H1 (cell line): Measurements from ENCODE around the gene ARHGAP28. TPM values are rescaled to one million over a fixed set of nuclear protein-coding genes. Genes with fewer than 3 reads are reported as not detected.
A peak's percentile ranks its signal among the peaks of the same experiment; 100 is the strongest.

Experiments
- CTCF ChIA-PET: fragments of 300-600 bp; sonication (Branson Sonifier 250); formaldehyde crosslinking; loops from one replicate; lab custom pipeline; 2021; ENCODE audit not compliant: partially characterized antibody; lab: Charles Lee
- POLR2A ChIA-PET: fragments of 300-600 bp; sonication (Branson Sonifier 250); formaldehyde crosslinking; loops from one replicate; lab custom pipeline; 2021; ENCODE audit warnings: inconsistent platforms; ENCODE audit not compliant: partially characterized antibody; lab: Charles Lee
- DNase-seq, 2 experiments: peaks; one replicate each; pipeline versions ENCODE4 v3.0.0 to v3.0.0-alpha.2; 2010 to 2022; ENCODE audit warnings: low spot score in 2 of 2, low read depth in 1 of 2, mixed read lengths in 1 of 2
- FAIRE-seq: peaks from 2 replicates; lab custom pipeline; 2011; peaks lifted over from hg19 to GRCh38; lab: Jason Lieb, UNC
- H2AFZ ChIP-seq: 2 replicates; pipeline ENCODE4 v1.8.1; 2012; ENCODE audit warnings: low read length, inconsistent platforms
- H2AK5ac ChIP-seq: 2 replicates; pipeline ENCODE4 v1.6.1; 2013; ENCODE audit warnings: low read depth, low read length
- H2BK120ac ChIP-seq: replicated peaks from 2 replicates; pipeline ENCODE3; 2013; ENCODE audit warnings: low read depth, low read length, inconsistent platforms
- H2BK12ac ChIP-seq: 2 replicates; pipeline ENCODE4 v1.6.1; 2013; ENCODE audit warnings: low read depth, low read length
- H2BK15ac ChIP-seq: 2 replicates; pipeline ENCODE4 v1.6.1; 2013; ENCODE audit warnings: low read length
- H2BK20ac ChIP-seq: 2 replicates; pipeline ENCODE4 v1.6.1; 2013; ENCODE audit warnings: low read length
- H2BK5ac ChIP-seq: 2 replicates; pipeline ENCODE4 v1.6.1; 2013; ENCODE audit warnings: low read depth, low read length
- H3K14ac ChIP-seq: 2 replicates; pipeline ENCODE4 v1.6.1; 2013; ENCODE audit warnings: inconsistent platforms; ENCODE audit not compliant: insufficient read length
- H3K18ac ChIP-seq: 2 replicates; pipeline ENCODE4 v1.6.1; 2013; ENCODE audit warnings: low read length; ENCODE audit errors: extremely low read depth
- H3K23ac ChIP-seq: 2 replicates; pipeline ENCODE4 v1.6.1; 2013; ENCODE audit warnings: inconsistent platforms; ENCODE audit not compliant: insufficient read length
- H3K23me2 ChIP-seq: 2 replicates; pipeline ENCODE4 v1.6.1; 2013; ENCODE audit warnings: low read depth, low read length
- H3K27ac ChIP-seq: 2 replicates; pipeline ENCODE4 v1.6.1; 2011; ENCODE audit warnings: low read depth, low read length, inconsistent platforms
- H3K27me3 ChIP-seq, 4 experiments: replicated peaks in 1 of 4; 1 replicate in 1 of 4; 2 replicates in 3 of 4; pipeline versions ENCODE4 v1.6.1 to v1.8.1; 2011 to 2013; ENCODE audit warnings: low read length in 3 of 4, mild to moderate bottlenecking in 3 of 4, inconsistent platforms in 2 of 4, mixed read lengths in 2 of 4, moderate library complexity in 1 of 4; ENCODE audit not compliant: control insufficient read depth in 3 of 4, insufficient read depth in 3 of 4; ENCODE audit errors: extremely low read depth in 1 of 4
- H3K36me3 ChIP-seq, 4 experiments: 2 replicates each; pipeline versions ENCODE4 v1.6.1 to v1.8.1; 2011 to 2013; ENCODE audit warnings: mild to moderate bottlenecking in 4 of 4, low read length in 3 of 4, moderate library complexity in 2 of 4, control low read depth in 1 of 4, inconsistent platforms in 1 of 4; ENCODE audit not compliant: insufficient read depth in 4 of 4, control insufficient read depth in 2 of 4
- H3K4ac ChIP-seq: replicated peaks from 2 replicates; pipeline ENCODE3; 2013; ENCODE audit warnings: low read length, low read depth, mixed read lengths, inconsistent platforms; ENCODE audit not compliant: insufficient read length
- H3K4me1 ChIP-seq, 4 experiments: replicated peaks in 1 of 4; 1 replicate in 1 of 4; 2 replicates in 3 of 4; pipeline versions ENCODE4 v1.6.1 to v1.8.1; 2011 to 2013; ENCODE audit warnings: low read length in 3 of 4, inconsistent platforms in 2 of 4, mixed read lengths in 1 of 4; ENCODE audit not compliant: insufficient read depth in 4 of 4, control insufficient read depth in 3 of 4
- H3K4me2 ChIP-seq, 2 experiments: 2 replicates each; pipeline versions ENCODE4 v1.6.1 to v1.8.1; 2011 to 2013; ENCODE audit warnings: low read depth in 2 of 2, low read length in 2 of 2, control low read depth in 1 of 2, inconsistent platforms in 1 of 2, mild to moderate bottlenecking in 1 of 2; ENCODE audit not compliant: insufficient read depth in 1 of 2
- H3K4me3 ChIP-seq, 4 experiments: fragments of 200-600, 300-600 bp in 1 of 4; sonication (generic), shearing (Covaris generic), sonication (Bioruptor Twin) in 1 of 4; 2 replicates each; pipeline versions ENCODE4 v1.5.1 to v1.8.1; 2011 to 2016; ENCODE audit warnings: low read length in 4 of 4, low read depth in 3 of 4, control low read depth in 2 of 4, inconsistent platforms in 2 of 4, mild to moderate bottlenecking in 2 of 4, mixed read lengths in 1 of 4, moderate library complexity in 1 of 4; ENCODE audit not compliant: insufficient read depth in 2 of 4; ENCODE audit errors: extremely low read depth in 1 of 4
- H3K56ac ChIP-seq: replicated peaks from 2 replicates; pipeline ENCODE3; 2013; ENCODE audit warnings: low read depth, mild to moderate bottlenecking, mixed read lengths, low read length, inconsistent platforms; ENCODE audit not compliant: insufficient read length
- H3K79me1 ChIP-seq: 2 replicates; pipeline ENCODE4 v1.6.1; 2013; ENCODE audit warnings: low read depth, low read length, control low read depth
- H3K79me2 ChIP-seq, 2 experiments: 2 replicates each; pipeline versions ENCODE4 v1.6.1 to v1.8.1; 2012 to 2013; ENCODE audit warnings: low read length in 2 of 2, mild to moderate bottlenecking in 2 of 2, inconsistent platforms in 1 of 2; ENCODE audit not compliant: insufficient read depth in 2 of 2, control insufficient read depth in 1 of 2
- H3K9ac ChIP-seq, 4 experiments: replicated peaks in 1 of 4; 1 replicate in 1 of 4; 2 replicates in 3 of 4; pipeline versions ENCODE4 v1.6.1 to v1.8.1; 2011 to 2013; ENCODE audit warnings: low read depth in 3 of 4, low read length in 3 of 4, control low read depth in 2 of 4, mild to moderate bottlenecking in 2 of 4, moderate library complexity in 2 of 4, inconsistent platforms in 1 of 4; ENCODE audit errors: extremely low read depth in 1 of 4
- H3K9me3 ChIP-seq, 2 experiments: 2 replicates each; pipeline versions ENCODE4 v1.6.1 to v1.8.1; 2012 to 2013; ENCODE audit warnings: mild to moderate bottlenecking in 2 of 2, moderate library complexity in 2 of 2, control low read depth in 1 of 2, inconsistent platforms in 1 of 2, low read depth in 1 of 2, low read length in 1 of 2, mixed read lengths in 1 of 2; ENCODE audit not compliant: insufficient read depth in 2 of 2
- H4K20me1 ChIP-seq, 2 experiments: replicated peaks in 1 of 2; 2 replicates each; pipeline versions ENCODE3 to v1.8.1; 2011 to 2013; ENCODE audit warnings: inconsistent platforms in 2 of 2, low read length in 2 of 2, mild to moderate bottlenecking in 1 of 2; ENCODE audit not compliant: insufficient read depth in 2 of 2, control insufficient read depth in 1 of 2
- H4K5ac ChIP-seq: 2 replicates; pipeline ENCODE4 v1.6.1; 2013; ENCODE audit warnings: low read length, low read depth, mixed read lengths, inconsistent platforms; ENCODE audit not compliant: insufficient read length
- H4K8ac ChIP-seq: 2 replicates; pipeline ENCODE4 v1.8.0; 2013; ENCODE audit warnings: mild to moderate bottlenecking, moderate library complexity, low read length, inconsistent platforms; ENCODE audit not compliant: insufficient read depth; ENCODE audit errors: extremely low read depth
- H4K91ac ChIP-seq: replicated peaks from 2 replicates; pipeline ENCODE3; 2013; ENCODE audit warnings: low read length, mixed read lengths, inconsistent platforms; ENCODE audit not compliant: insufficient read length
- BRCA1 ChIP-seq: IDR thresholded peaks from 2 replicates; pipeline ENCODE4 v1.6.1; 2012; ENCODE audit warnings: low read depth, low read length, improper control_type of control experiment
- CHD1 ChIP-seq: IDR thresholded peaks from 2 replicates; pipeline ENCODE4 v1.6.1; 2012; ENCODE audit warnings: low read depth, low read length, improper control_type of control experiment
- E2F6 ChIP-seq: IDR thresholded peaks from 2 replicates; pipeline ENCODE4 v1.6.1; 2012; ENCODE audit warnings: inconsistent platforms
- EP300 ChIP-seq, 2 experiments: IDR thresholded peaks; 1 replicate in 1 of 2; 2 replicates in 1 of 2; pipeline ENCODE4 v1.6.1; 2011 to 2012; ENCODE audit warnings: low read depth in 2 of 2, low read length in 2 of 2, mild to moderate bottlenecking in 2 of 2, borderline replicate concordance in 1 of 2, inconsistent platforms in 1 of 2, moderate library complexity in 1 of 2
- EZH2 ChIP-seq: fragments of 200-600 bp; sonication (generic); IDR thresholded peaks from 2 replicates; pipeline ENCODE4 v1.7.1; 2012; ENCODE audit warnings: low read depth, mild to moderate bottlenecking, moderate library complexity, low read length, inconsistent platforms; ENCODE audit not compliant: severe bottlenecking
- KDM1A ChIP-seq: fragments of 200-600, 300-600 bp; sonication (generic); IDR thresholded peaks from 2 replicates; pipeline ENCODE4 v1.7.1; 2016; ENCODE audit warnings: mild to moderate bottlenecking, low read length, borderline replicate concordance
- MAFK ChIP-seq: IDR thresholded peaks from 2 replicates; pipeline ENCODE4 v1.6.1; 2012; ENCODE audit warnings: low read depth, mild to moderate bottlenecking, improper control_type of control experiment, low read length
- RNF2 ChIP-seq: fragments of 200-900, 300-1000 bp; sonication (generic); IDR thresholded peaks from 2 replicates; pipeline ENCODE4 v1.7.1; 2016; ENCODE audit warnings: borderline replicate concordance, low read depth, mild to moderate bottlenecking, antibody characterized with exemption, low read length; ENCODE audit not compliant: poor library complexity, severe bottlenecking; ENCODE audit errors: missing control alignments
- SAP30 ChIP-seq: fragments of 300-600 bp; sonication (generic); IDR thresholded peaks from 2 replicates; pipeline ENCODE4 v1.7.1; 2012; ENCODE audit warnings: low read length, moderate library complexity, mild to moderate bottlenecking, inconsistent platforms; ENCODE audit not compliant: insufficient read depth, insufficient replicate concordance
- SIRT6 ChIP-seq: IDR thresholded peaks from one replicate; pipeline ENCODE4 v1.7.1; 2012; ENCODE audit warnings: low read length, inconsistent platforms
- SP2 ChIP-seq: IDR thresholded peaks from 2 replicates; pipeline ENCODE4 v1.6.1; 2012; ENCODE audit warnings: mild to moderate bottlenecking, low read length, inconsistent platforms
- WGBS, 2 experiments: shearing (Covaris generic) in 1 of 2; methylation state at CpG; one replicate each; pipeline versions ENCODE4 v1.1.6 to v1.1.7; 2013 to 2015; ENCODE audit warnings: low lambda C conversion rate in 2 of 2, mixed read lengths in 2 of 2, inconsistent platforms in 1 of 2, low coverage in 1 of 2, missing lambda C conversion rate in 1 of 2; ENCODE audit not compliant: insufficient replicate concordance in 2 of 2, insufficient coverage in 1 of 2, insufficient read length in 1 of 2; ENCODE audit errors: extremely low coverage in 1 of 2, missing lambda C conversion rate in 1 of 2; 5-methylcytosine and 5-hydroxymethylcytosine counted together
- polyA plus RNA-seq, 7 experiments: library from polyadenylated mRNA; depleted of rRNA in 3 of 7; stranded (reverse) in 5 of 7; unstranded in 2 of 7; fragments of >200 nt in 5 of 7; fragments of 200-250 nt in 2 of 7; gene quantifications; 1 replicate in 5 of 7; 2 replicates in 1 of 7; 4 replicates in 1 of 7; pipeline versions ENCODE4 v1.2.1 to v1.2.3, GENCODE V29; 2011 to 2013; ENCODE audit warnings: missing spikeins in 2 of 7, mixed read lengths in 2 of 7
- total RNA-seq: library from RNA; stranded (reverse); fragmentation: NEBNext Ultra II Directional; extraction: Animal tissue kit (Norgen Biotek cat#: 25700); gene quantifications from 2 replicates; pipeline ENCODE4 v1.2.1, GENCODE V29; 2021

Gene ARHGAP28
- total and polyA plus RNA-seq, 2 of the 8 experiments (the other 6 are each of a cell fraction or from before 2014, with no cell fraction given): 2.9 to 14.4 TPM

GRCh38 chr18:6731222-6731596 lies 1.7 kb downstream of the ARHGAP28 start:
- peak; percentile 36 for FAIRE-seq
- Histone ChIP-seq H4K8ac (no peak overlapping the region), H2AFZ (no peak overlapping the region), H3K4ac (no peak overlapping the region), H4K5ac (no peak overlapping the region), H3K79me1 (no peaks in the 10 kb centered on the region), H3K56ac (no peak overlapping the region), H3K14ac (no peak overlapping the region), H3K4me3 (no peak overlapping the region), H4K20me1 (no peaks in the 10 kb centered on the region), H3K23ac (no peak overlapping the region), H2BK12ac (no peak overlapping the region), H3K18ac (no peak overlapping the region), H3K79me2 (no peaks in the 10 kb centered on the region; a peak in 1 of 4 replicates), H3K27ac (no peak overlapping the region), H3K9ac (no peak overlapping the region), H3K4me1 (peaks cover 4 to 18% (median 9%) of the 10 kb centered on the region in 4 experiments; a peak in 5 of 7 replicates), H3K23me2 (peaks cover 2% of the 10 kb centered on the region; the same call in 1 of the 2 replicates), H2BK15ac (no peak overlapping the region), H3K9me3 (no peaks in the 10 kb centered on the region), H2BK5ac (no peak overlapping the region), H3K36me3 (no peaks in the 10 kb centered on the region), H3K27me3 (no peaks in the 10 kb centered on the region), H2AK5ac (no peak overlapping the region), H3K4me2 (peak overlapping the region in 1 of 2 experiments; percentile 25; a peak in 2 of 4 replicates), H2BK20ac (no peak overlapping the region), H4K91ac (no peak overlapping the region), H2BK120ac (no peak overlapping the region)
- WGBS, 2 experiments: 41% methylated on average over 6 of the region's 6 CpGs; no CpG with 5 or more reads in 1 of the 2 experiments
- DNase-seq: no peak
- POLR2A ChIA-PET: interaction anchor here (1.2 kb wide), 1 partner anchor 21 kb away, joined by 3 read pairs; no protein-coding TSS in a partner anchor
- CTCF ChIA-PET: interaction anchor here (0.6 to 3.0 kb wide), 3 partner anchors 11 to 839 kb away, joined by 3 to 23 read pairs (median 14); no protein-coding TSS in a partner anchor
- TF ChIP-seq EP300 (IDR thresholded peaks at IDR 0.05; ENCODE audit: borderline replicate concordance in 1 of 2, low read depth in 2 of 2, low read length in 2 of 2) (no peak), SAP30 (no peak), SP2 (no peak), RNF2 (no peak), MAFK (no peak), CHD1 (no peak), EZH2 (no peak), BRCA1 (no peak), E2F6 (no peak), SIRT6 (no peak), KDM1A (no peak)
